CD4-positive, alpha-beta T cell treated with Interleukin-17A for 1 hour (primary cell): ENCODE data around the gene FN1.
"Not testable (repeated sequence)": the region's sequence is repeated elsewhere in the genome, so short reads cannot be mapped to it uniquely, and the experiment has no call there.

Experiments used
- DNase-seq: peaks from one replicate; pipeline ENCODE4 v3.0.0-alpha.2; 2020

FN1 gene

GRCh38 chr2:215421859-215422461 lies 13.9 kb downstream of the FN1 start:
- no peak for DNase-seq

DNA sequence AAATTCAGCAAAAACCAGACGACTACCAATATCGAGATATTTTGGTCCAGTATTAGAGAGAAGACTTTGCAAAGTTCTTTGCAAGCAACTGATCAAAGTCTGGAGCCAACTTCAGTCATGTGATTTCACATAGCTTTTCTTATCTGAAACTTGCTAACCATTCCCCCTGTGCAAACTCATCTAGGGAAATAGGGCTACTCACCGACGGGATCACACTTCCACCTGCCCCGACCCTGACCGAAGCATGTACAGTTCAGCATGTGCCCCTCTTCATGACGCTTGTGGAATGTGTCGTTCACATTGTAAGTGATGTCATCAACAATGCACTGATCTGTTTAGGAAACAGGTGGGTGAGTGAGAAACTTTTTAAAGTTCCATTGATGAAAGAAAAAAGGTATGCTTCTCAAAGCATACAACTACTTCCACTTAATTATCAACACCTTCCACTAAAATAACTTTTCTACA lies 15.4 kb downstream of the FN1 start:
- DNase-seq = no peak

- DNase-seq = no peak
These were observed 15.9 kb downstream of the FN1 start for GRCh38 chr2:215419769-215420470.

DNA sequence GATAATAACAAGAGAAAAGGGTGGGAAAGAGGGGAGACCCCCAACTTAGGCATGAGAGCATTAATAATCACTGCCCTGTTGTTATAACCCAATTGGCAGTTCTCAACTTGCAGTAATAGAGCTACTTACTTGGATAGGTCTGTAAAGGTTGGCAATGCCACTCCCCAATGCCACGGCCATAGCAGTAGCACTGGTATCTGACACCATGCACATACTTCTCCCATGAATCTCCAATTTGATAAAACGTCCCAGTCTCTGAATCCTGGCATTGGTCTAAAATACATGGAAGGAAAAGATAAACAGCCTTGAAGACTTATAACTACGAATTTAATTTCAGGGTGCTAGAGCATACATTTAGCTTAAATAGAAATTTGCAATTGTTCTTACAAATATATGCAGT lies 16.8 kb downstream of the FN1 start:
- no peak for DNase-seq

DNA sequence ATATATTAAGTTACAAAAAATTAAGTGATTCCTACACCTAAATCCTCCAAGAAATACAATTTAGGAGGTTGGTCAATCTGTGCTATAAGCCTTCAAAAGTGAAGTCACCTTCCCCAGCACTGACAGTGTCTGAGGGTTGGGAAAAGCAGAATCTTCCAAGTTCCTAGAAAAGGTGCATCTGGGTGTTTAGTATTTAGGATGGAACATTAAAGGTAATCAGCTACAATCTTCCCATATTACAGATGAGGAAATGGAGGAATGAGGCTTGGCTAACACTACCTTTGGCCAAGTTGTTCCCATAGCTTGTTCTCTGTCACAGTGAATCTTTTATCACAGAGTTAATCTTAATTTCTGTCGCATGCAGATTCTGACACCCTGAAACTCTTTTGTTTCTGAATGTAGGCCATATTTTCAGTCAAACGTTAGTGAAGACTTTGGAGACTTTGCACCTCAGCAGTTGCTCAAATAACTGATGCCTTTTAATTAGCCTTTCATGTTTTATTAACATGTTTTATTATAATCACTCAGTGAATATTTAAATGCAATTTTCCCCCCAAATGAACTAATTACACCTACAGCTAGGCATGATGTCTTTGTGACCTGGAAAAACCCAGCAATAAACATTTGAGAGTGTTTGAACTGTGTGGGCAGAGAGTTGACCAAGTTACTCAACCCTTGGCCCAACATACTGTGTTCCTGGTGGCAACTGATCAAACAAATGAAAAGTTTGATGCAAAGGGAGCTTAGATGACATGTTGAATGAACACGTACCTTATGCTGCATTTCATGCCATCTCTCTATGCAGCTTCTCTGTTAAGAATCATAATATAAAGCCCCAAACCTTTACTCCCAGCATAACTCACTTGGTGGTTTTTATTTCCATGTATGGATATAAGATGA lies 17.6 kb downstream of the FN1 start:
- no peak for DNase-seq

DNA sequence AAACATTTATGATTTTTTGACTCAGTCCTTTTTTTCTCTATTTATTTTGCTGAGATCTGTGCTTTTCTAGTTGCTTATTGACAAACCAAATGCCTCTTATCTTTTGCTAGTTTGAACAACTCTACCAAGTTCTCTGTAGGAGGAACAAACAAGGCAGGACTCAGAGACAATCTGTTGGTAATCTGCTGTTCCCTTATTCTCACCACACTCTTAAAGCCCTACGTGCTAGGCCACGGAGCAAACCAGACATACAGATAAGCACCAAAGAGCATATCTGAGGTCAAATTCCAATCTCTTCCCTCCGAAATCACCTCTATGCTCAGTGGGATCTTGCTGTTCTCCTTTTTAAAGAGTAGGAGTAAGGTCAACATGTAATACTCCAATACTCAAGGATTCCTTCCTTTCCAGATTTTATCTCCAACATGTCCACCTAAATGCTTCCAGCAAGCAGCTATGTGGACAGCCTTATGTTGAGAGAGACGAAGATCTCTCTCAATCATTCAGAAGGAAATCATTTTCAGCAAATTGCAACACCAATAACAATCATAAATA lies 18.4 kb downstream of the FN1 start:
- DNase-seq = no peak

DNA sequence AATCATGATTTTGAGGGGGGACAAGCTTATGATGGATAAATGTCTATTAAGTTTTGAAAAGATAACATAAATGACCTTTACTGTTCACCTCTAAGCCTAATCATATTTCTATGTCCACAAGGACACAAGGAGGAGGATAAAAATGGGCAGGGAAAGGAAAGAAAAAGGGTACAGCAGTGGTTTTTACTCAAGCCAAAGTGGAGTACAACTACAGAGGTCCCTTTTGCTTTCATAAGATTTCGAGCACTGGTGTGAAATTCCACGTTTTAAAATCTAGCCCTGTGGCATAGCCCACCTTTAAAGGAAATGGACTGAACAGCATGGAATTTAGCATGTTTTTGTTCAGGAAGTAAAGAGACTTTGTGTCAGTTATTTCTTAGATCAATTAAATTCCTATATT lies 19.2 kb downstream of the FN1 start:
- DNase-seq = no peak

DNA sequence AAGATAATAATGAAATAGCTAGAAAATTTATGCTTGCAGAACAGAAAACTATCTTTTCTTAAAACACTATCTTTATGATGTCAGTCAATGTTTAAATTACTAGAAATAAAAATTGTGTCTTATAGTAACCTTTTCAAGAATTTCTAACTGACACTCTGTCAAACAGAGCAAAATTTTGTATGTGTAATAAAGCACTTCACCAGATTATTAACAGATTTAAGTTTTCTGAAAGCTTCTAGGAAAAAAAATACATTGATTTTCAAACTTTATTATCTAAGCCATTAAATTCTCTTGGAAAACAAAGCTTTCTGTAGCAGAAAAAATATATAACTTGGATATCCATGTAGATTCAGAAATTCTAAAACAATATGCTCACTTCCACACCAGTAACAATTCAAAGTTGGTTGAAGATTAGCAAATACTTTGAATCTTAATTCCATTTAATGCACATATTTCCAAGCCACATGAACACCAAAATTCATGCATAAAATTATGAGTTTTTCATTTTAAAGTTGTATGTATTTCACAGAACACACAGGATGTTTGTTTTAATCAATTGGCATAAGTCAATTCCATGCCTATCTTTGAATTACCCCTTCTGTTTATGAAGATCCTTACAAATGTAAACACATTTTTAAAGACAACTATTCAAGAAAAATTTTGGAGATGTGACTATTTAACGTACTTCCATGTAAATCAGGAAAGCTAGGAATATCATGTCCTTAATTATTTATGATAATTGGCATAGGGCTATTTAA lies 19.9 kb downstream of the FN1 start:
- no peak for DNase-seq

DNA sequence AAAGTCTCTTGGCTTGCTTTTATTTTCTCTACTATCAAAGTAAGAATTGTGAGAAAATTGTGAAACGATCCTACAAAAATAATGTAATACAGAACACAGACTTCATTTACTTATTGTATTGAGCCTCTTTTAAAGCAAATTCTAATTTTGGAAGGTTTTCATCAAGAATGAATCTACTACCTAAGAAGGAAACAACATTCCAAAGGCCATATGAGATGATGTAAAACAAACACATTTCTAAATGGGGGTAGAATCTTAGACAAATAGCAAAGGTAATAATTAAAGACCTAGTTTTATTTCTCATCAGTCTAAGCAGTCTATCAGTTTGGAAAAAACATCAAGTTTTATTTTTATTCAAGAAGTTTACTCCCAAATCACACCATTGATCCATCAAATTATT lies 20.6 kb downstream of the FN1 start:
- DNase-seq = no peak

GRCh38 chr2:215414674-215415073 lies 21.2 kb downstream of the FN1 start:
- DNase-seq = no peak

GRCh38 chr2:215413974-215414373 lies 21.9 kb downstream of the FN1 start:
- no peak for DNase-seq

GRCh38 chr2:215413484-215413777 lies 22.4 kb downstream of the FN1 start:
- no peak for DNase-seq

DNA sequence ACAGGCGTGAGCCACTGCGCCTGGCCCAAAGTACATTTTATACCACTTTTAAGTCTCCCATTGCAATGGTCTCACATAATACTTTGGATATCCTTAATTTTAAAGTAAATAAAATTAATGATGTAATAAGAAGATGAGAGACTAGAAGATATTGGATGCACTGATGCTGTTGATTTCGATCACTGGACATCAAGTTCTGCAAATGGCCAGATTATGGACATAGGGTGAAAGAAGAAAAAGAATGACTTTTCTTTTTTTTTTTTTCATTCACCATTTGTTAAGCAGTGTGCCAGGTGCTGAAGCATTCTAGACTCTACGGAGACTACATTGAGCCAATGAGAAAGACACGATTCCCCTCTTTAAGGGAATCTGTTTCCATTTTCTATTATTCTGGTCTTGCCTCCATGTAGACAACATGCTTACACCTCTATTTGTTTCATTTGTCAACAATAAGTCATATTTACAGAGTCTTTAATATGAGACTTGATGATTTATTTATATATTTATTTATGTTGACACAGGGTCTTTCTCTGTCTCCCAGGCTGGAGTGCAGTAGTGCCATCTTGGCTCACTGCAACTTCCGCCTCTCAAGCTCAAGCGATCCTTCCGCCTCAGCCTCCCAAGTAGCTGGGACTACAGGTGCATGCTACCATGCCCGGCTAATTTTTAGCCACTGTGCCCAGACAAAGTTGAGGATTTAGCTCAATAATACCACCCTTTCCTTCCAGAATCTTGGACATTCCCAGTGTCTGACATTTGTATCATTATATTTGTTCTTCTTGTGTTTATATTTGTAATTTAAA lies 23.7 kb downstream of the FN1 start:
- no peak for DNase-seq

- DNase-seq = no peak
These were observed 25.0 kb downstream of the FN1 start for GRCh38 chr2:215410932-215411285.

DNA sequence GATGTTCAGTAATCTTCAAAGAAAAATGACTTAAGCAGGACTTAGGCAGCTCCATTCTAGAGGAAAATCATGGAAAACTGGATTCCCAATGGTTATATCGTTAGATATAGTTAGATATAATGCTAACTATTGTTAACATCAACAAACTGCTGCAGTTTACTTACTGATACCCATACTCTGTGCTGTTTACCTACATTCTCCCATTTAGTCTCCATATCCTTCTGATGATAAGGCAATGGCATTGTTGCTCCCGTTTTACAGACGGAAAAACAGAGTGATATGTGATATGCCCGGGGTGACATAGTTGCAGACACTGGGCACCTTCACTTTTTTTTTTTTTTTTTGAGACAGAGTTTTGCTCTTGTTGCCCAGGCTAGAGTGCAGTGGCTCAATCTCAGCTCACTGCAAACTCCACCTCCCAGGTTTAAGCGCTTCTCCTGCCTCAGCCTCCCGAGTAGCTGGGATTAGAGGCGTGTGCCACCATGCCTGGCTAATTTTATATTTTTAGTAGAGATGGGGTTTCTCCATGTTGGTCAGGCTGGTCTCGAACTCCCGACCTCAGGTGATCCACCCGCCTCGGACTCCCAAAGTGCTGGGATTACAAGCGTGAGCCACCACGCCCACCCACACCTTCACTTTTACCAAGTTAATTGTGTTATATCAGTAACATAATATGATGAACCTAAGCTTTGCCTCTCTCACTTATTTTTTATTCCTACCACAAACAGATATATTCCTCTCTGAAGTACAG lies 25.5 kb downstream of the FN1 start:
- DNase-seq = not testable (repeated sequence)

GRCh38 chr2:215409331-215410127 lies 26.3 kb downstream of the FN1 start:
- no peak for DNase-seq

DNA sequence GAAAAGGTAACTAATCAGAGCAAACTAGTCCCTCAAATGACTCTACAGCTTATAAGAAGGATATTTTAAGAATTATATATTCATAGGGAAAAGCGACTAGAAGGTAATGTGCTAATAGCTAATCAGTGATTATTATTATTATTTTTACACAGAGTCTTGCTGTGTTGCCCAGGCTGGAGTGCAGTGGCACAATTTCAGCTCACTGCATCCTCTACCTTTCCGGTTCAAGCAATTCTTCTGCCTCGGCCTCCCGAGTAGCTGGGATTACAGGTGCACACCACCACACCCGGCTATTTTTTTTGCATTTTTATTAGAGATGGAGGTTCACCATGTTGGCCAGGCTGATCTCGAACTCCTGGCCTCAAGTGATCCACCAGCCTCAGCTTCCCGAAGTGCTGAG lies 27.4 kb downstream of the FN1 start:
- not testable (repeated sequence) for DNase-seq

DNA sequence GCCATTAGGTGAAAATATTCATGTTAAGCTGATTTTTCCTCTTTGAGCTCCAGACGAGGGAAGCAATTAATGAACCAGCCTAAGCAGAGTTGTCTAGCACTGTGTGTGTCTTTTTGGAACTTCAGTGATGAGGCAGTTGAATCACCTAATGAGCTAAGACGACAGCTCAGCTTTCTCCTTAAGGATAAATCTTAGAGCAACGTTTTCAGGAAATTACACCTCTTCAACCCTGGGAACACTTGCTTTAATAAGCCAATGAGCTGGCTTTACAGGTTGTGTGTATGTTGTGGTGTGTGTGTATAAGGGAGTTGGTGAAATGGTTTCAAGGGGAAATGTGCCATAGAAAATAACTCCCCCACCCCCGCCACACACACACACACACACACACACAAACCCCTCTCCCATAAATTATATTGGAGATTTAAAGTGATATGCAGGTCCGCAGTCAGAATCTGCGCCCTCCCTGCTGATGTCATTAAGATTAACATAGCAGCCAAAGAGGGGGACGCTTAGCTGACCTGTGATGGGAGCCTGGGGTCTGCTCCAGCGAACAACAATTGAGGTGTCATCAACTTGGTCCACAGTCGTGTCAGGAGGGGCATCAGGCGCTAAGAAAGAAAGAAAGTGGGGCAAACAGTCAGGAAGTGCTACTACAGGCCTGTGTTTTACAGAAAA lies 28.1 kb downstream of the FN1 start:
- DNase-seq = no peak

GRCh38 chr2:215407061-215407460 lies 28.8 kb downstream of the FN1 start:
- DNase-seq = no peak
